ENCODE measurements around the gene GRPR.

Gene GRPR

GRCh38 chrX:16123222-16123786 lies at the start of gene GRPR:
TSS of gene GRPR (plus strand) at chrX:16123565. CDS start at chrX:16123954, 389 bp downstream.
- DNase-seq = peak; percentile 29 to 40

- DNase-seq = no peak
Measured at GRCh38 chrX:16075087-16075486, 48.3 kb upstream of the GRPR start.

- DNase-seq = no peak
Measured at GRCh38 chrX:16076834-16077233, 46.5 kb upstream of the GRPR start.

GRCh38 chrX:16077811-16078210 lies 45.6 kb upstream of the GRPR start:
- DNase-seq = no peak

- no peak for DNase-seq
Measured at GRCh38 chrX:16081357-16081756, 42.0 kb upstream of the GRPR start.

- no peak for DNase-seq
Measured at GRCh38 chrX:16082470-16083085, 40.8 kb upstream of the GRPR start.

GRCh38 chrX:16087076-16087475 lies 36.3 kb upstream of the GRPR start:
- DNase-seq = no peak

- DNase-seq = no peak
Measured at GRCh38 chrX:16089086-16089485, 34.3 kb upstream of the GRPR start.

- DNase-seq = no peak
Measured at GRCh38 chrX:16096141-16096540, 27.2 kb upstream of the GRPR start.

GRCh38 chrX:16100673-16101072 lies 22.7 kb upstream of the GRPR start:
- no peak for DNase-seq

- no peak for DNase-seq
Measured at GRCh38 chrX:16101581-16101980, 21.8 kb upstream of the GRPR start.

GRCh38 chrX:16103625-16104024 lies 19.7 kb upstream of the GRPR start:
- no peak for DNase-seq

- no peak for DNase-seq
Measured at GRCh38 chrX:16112428-16112827, 10.9 kb upstream of the GRPR start.

- DNase-seq = no peak
Measured at GRCh38 chrX:16113978-16114565, 9.3 kb upstream of the GRPR start.

- DNase-seq = no peak
Measured at GRCh38 chrX:16114611-16115010, 8.8 kb upstream of the GRPR start.

GRCh38 chrX:16119353-16120220 lies 3.8 kb upstream of the GRPR start:
- DNase-seq = no peak

GRCh38 chrX:16120431-16120830 lies 2.9 kb upstream of the GRPR start:
- no peak for DNase-seq

- no peak for DNase-seq
Measured at GRCh38 chrX:16124201-16124600, 836 bp downstream of the GRPR start.

GRCh38 chrX:16125520-16126149 lies 2.3 kb downstream of the GRPR start:
- no peak for DNase-seq

- no peak for DNase-seq
Measured at GRCh38 chrX:16130707-16131106, 7.3 kb downstream of the GRPR start.

- no peak for DNase-seq
Measured at GRCh38 chrX:16134936-16135335, 11.6 kb downstream of the GRPR start.

GRCh38 chrX:16136080-16136479 lies 12.7 kb downstream of the GRPR start:
- no peak for DNase-seq

- no peak for DNase-seq
Measured at GRCh38 chrX:16137416-16138107, 14.2 kb downstream of the GRPR start.

All from activated CD4-positive, alpha-beta T cell treated with anti-CD3 and anti-CD28 coated beads, Interleukin-2, amount 50 U/mL, for 4 hours (primary cell).